Spinal cord (tissue), 10 donors: ENCODE results near the gene OAT. TPM values are rescaled to one million over a fixed set of nuclear protein-coding genes. Genes with fewer than 3 reads are reported as not detected.

Experiments
- DNase-seq, 6 donors: peaks; one replicate each; pipeline versions ENCODE4 v3.0.0 to v3.0.0-alpha.2; 2013 to 2015; ENCODE audit warnings: low spot score in 6 of 6, low read depth in 4 of 6
- H3K27ac ChIP-seq: one replicate; pipeline ENCODE4 v1.5.1; 2013; ENCODE audit warnings: low read depth, low read length, control low read depth
- H3K27me3 ChIP-seq: one replicate; pipeline ENCODE4 v1.6.1; 2013; ENCODE audit warnings: low read length; ENCODE audit not compliant: control insufficient read depth, insufficient read depth
- H3K36me3 ChIP-seq: one replicate; pipeline ENCODE4 v1.6.1; 2013; ENCODE audit warnings: low read length; ENCODE audit not compliant: control insufficient read depth, insufficient read depth
- H3K4me1 ChIP-seq: one replicate; pipeline ENCODE4 v1.6.1; 2013; ENCODE audit warnings: low read length; ENCODE audit not compliant: control insufficient read depth, insufficient read depth
- H3K4me3 ChIP-seq: one replicate; pipeline ENCODE4 v1.5.1; 2013; ENCODE audit warnings: low read depth, low read length, control low read depth
- H3K9me3 ChIP-seq: one replicate; pipeline ENCODE4 v1.6.1; 2013; ENCODE audit warnings: low read length; ENCODE audit not compliant: control insufficient read depth, insufficient read depth
- WGBS: methylation state at CpG from one replicate; pipeline ENCODE4 v1.1.5; 2013; ENCODE audit warnings: missing lambda C conversion rate; ENCODE audit not compliant: insufficient coverage; 5-methylcytosine and 5-hydroxymethylcytosine counted together
- polyA plus RNA-seq, 2 donors: library from polyadenylated mRNA; unstranded; fragments of 120-200 nt; gene quantifications; one replicate each; pipeline ENCODE4 v1.2.1, GENCODE V29; 2013; ENCODE audit not compliant: insufficient read length in 2 of 2
- total RNA-seq, 2 donors: library from RNA; depleted of rRNA in 1 of 2; stranded (reverse); fragments of 120-200 nt in 1 of 2; fragments of >200 nt in 1 of 2; gene quantifications; one replicate each; pipeline versions ENCODE4 v1.2.3 to v1.2.4, GENCODE V29; 2013 to 2014
- donor health status: healthy.

The OAT gene
- total and polyA plus RNA-seq, 4 donors = 137 to 231 (median 168) TPM

GRCh38 chr10:124389613-124390361, 28.9 kb downstream of the OAT start:
- H3K27me3 ChIP-seq = no peaks in the 10 kb centered on the region
- H3K9me3 ChIP-seq = no peaks in the 10 kb centered on the region
- H3K4me1 ChIP-seq = peaks cover 23% of the 10 kb centered on the region
- peak overlapping the region; percentile 12 for H3K4me3 ChIP-seq
- 74% methylated on average over 25 of the region's 26 CpGs for WGBS
- no peak overlapping the region for H3K27ac ChIP-seq
- no peak for DNase-seq
- peaks cover 4% of the 10 kb centered on the region for H3K36me3 ChIP-seq

GRCh38 chr10:124388823-124389612, 29.7 kb downstream of the OAT start:
- peaks cover 31% of the 10 kb centered on the region for H3K4me1 ChIP-seq
- no peaks in the 10 kb centered on the region for H3K9me3 ChIP-seq
- WGBS = 3% methylated on average over 73 of the region's 74 CpGs
- H3K36me3 ChIP-seq = peaks cover 4% of the 10 kb centered on the region
- DNase-seq = peak in 5 of 6 donors; percentile 74 to 96 (median 84)
- H3K27me3 ChIP-seq = no peaks in the 10 kb centered on the region
- peak overlapping the region; percentile 31 for H3K4me3 ChIP-seq
- no peak overlapping the region for H3K27ac ChIP-seq

- Histone ChIP-seq H3K27me3 (no peaks in the 10 kb centered on the region), H3K27ac (no peak overlapping the region), H3K4me3 (peak overlapping the region; percentile 31), H3K9me3 (no peaks in the 10 kb centered on the region), H3K4me1 (peaks cover 34% of the 10 kb centered on the region), H3K36me3 (peaks cover 4% of the 10 kb centered on the region)
- 73% methylated on average over 7 of the region's 9 CpGs for WGBS
- no peak for DNase-seq
These were observed 30.3 kb downstream of the OAT start for GRCh38 chr10:124388476-124388822.

GRCh38 chr10:124387078-124387874, 31.4 kb downstream of the OAT start:
- Histone ChIP-seq H3K36me3 (no peaks in the 10 kb centered on the region), H3K4me3 (no peak overlapping the region)
- WGBS = 75% methylated on average over 9 of the region's 10 CpGs

GRCh38 chr10:124386186-124387077, 32.3 kb downstream of the OAT start:
- H3K4me1 ChIP-seq = peaks cover 34% of the 10 kb centered on the region
- H3K4me3 ChIP-seq = no peak overlapping the region
- DNase-seq = no peak
- WGBS = 90% methylated on average over 16 of the region's 21 CpGs
- H3K27me3 ChIP-seq = no peaks in the 10 kb centered on the region
- H3K36me3 ChIP-seq = no peaks in the 10 kb centered on the region
- no peaks in the 10 kb centered on the region for H3K9me3 ChIP-seq
- no peak overlapping the region for H3K27ac ChIP-seq

More at GRCh38 chr10:124387078-124387874, 31.4 kb downstream of the OAT start:
- no peak for DNase-seq
- Histone ChIP-seq H3K9me3 (no peaks in the 10 kb centered on the region), H3K27me3 (no peaks in the 10 kb centered on the region), H3K27ac (no peak overlapping the region), H3K4me1 (peaks cover 34% of the 10 kb centered on the region)

GRCh38 chr10:124385627-124386185, 33.0 kb downstream of the OAT start:
- WGBS = 87% methylated on average over 12 of the region's 12 CpGs
- Histone ChIP-seq H3K9me3 (no peaks in the 10 kb centered on the region), H3K27ac (no peak overlapping the region), H3K4me3 (no peak overlapping the region), H3K27me3 (peaks cover 5% of the 10 kb centered on the region), H3K4me1 (peaks cover 34% of the 10 kb centered on the region), H3K36me3 (no peaks in the 10 kb centered on the region)
- no peak for DNase-seq

GRCh38 chr10:124384591-124385190, 34.0 kb downstream of the OAT start:
- H3K27ac ChIP-seq = no peak overlapping the region
- H3K4me3 ChIP-seq = no peak overlapping the region
- peaks cover 34% of the 10 kb centered on the region for H3K4me1 ChIP-seq
- no peak for DNase-seq
- 71% methylated on average over 7 of the region's 7 CpGs for WGBS
- H3K27me3 ChIP-seq = peaks cover 9% of the 10 kb centered on the region
- no peaks in the 10 kb centered on the region for H3K9me3 ChIP-seq
- no peaks in the 10 kb centered on the region for H3K36me3 ChIP-seq

- 11% methylated on average over 2 of the region's 4 CpGs for WGBS
- DNase-seq = peak in 2 of 6 donors; percentile 56 to 74
- Histone ChIP-seq H3K4me3 (no peak overlapping the region), H3K4me1 (peaks cover 34% of the 10 kb centered on the region), H3K27me3 (peaks cover 9% of the 10 kb centered on the region), H3K36me3 (no peaks in the 10 kb centered on the region), H3K27ac (no peak overlapping the region), H3K9me3 (no peaks in the 10 kb centered on the region)
These were observed 34.6 kb downstream of the OAT start for GRCh38 chr10:124384172-124384571.
